ACC112 (cell line): Measurements from ENCODE around the gene JMJD4.

ENCODE experiments used
- H2AFZ ChIP-seq: fragments of 200-600 bp; sonication (generic); one replicate; pipeline ENCODE4 v1.6.0; 2017; ENCODE audit warnings: antibody characterized with exemption, low read length; ENCODE audit not compliant: unreplicated experiment
- H3K27ac ChIP-seq: fragments of 200-600 bp; sonication (generic); 2 replicates; pipeline ENCODE4 v1.5.1; 2014; ENCODE audit warnings: low read depth, mild to moderate bottlenecking, antibody characterized with exemption, low read length, moderate library complexity
- H3K27me3 ChIP-seq: fragments of 200-600 bp; sonication (generic); 2 replicates; pipeline ENCODE4 v1.6.1; 2014; ENCODE audit warnings: mild to moderate bottlenecking, antibody characterized with exemption, low read length, moderate library complexity, mixed read lengths; ENCODE audit not compliant: insufficient read depth
- H3K36me3 ChIP-seq: fragments of 200-600 bp; sonication (generic); 2 replicates; pipeline ENCODE4 v1.6.1; 2016; ENCODE audit warnings: mild to moderate bottlenecking, antibody characterized with exemption, low read length, moderate library complexity, mixed read lengths; ENCODE audit not compliant: insufficient read depth
- H3K4me1 ChIP-seq: fragments of 200-600 bp; sonication (generic); one replicate; pipeline ENCODE4 v1.6.1; 2016; ENCODE audit warnings: low read length, mixed read lengths; ENCODE audit not compliant: insufficient read depth, unreplicated experiment, control insufficient read depth
- H3K4me3 ChIP-seq: fragments of 200-600 bp; sonication (generic); 2 replicates; pipeline ENCODE4 v1.5.1; 2014; ENCODE audit warnings: mild to moderate bottlenecking, low read depth, low read length
- H3K79me2 ChIP-seq: fragments of 200-600 bp; sonication (generic); one replicate; pipeline ENCODE4 v1.6.0; 2016; ENCODE audit warnings: low read length; ENCODE audit not compliant: control insufficient read depth, unreplicated experiment, insufficient read depth

Gene JMJD4

DNA sequence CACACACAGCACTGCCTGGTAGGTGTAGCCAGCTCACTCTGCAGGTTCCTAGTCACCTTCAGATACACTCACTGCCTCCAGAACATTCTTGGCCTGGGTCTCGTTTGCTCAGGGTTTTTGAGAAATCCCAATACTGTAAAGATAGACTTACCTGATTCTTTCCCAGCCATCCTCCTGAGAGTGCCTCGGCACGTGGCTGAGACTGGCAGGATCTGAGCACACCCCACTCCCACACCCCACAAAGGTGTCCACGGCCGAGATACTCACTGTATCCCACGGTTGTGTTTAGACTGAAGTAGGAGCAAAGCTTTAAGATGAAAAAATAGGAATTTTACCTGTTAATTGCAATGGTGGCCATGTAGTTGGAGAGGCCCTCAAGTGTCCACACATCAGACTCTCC lies 33.5 kb upstream of the JMJD4 start:
- H3K4me1 ChIP-seq = no peaks in the 10 kb centered on the region
- H3K27me3 ChIP-seq = no peaks in the 10 kb centered on the region
- no peak overlapping the region for H3K4me3 ChIP-seq
- H3K27ac ChIP-seq = no peak overlapping the region
- peaks cover 5% of the 10 kb centered on the region; the same call in 1 of the 2 replicates for H3K36me3 ChIP-seq
- peaks cover 3% of the 10 kb centered on the region for H3K79me2 ChIP-seq
- no peak overlapping the region for H2AFZ ChIP-seq

DNA sequence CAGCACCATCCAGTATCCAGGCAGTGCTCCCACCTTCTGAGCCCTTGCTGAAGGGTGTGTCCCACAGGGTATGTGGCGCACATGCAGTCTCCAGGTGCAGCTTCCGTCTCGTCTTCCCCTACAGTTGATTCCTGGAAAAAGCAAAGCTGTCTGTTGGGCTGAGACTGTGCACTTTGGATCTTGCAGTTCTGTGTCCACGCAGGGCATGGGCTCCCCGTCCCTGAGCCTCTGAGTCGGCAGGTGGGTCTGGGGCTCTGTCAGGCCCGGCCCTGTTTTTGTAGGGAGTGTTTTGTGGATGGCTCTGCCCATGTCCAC lies 33.0 kb upstream of the JMJD4 start:
- H3K36me3 ChIP-seq = peaks cover 5% of the 10 kb centered on the region; the same call in 1 of the 2 replicates
- no peak overlapping the region for H3K27ac ChIP-seq
- peaks cover 5% of the 10 kb centered on the region for H3K79me2 ChIP-seq
- H2AFZ ChIP-seq = no peak overlapping the region
- H3K4me1 ChIP-seq = no peaks in the 10 kb centered on the region
- H3K4me3 ChIP-seq = no peak overlapping the region
- H3K27me3 ChIP-seq = no peaks in the 10 kb centered on the region

GRCh38 chr1:227767401-227768124 lies 32.5 kb upstream of the JMJD4 start:
- Histone ChIP-seq H3K27ac (no peak overlapping the region), H3K79me2 (peaks cover 5% of the 10 kb centered on the region), H3K4me1 (no peaks in the 10 kb centered on the region), H3K27me3 (no peaks in the 10 kb centered on the region), H3K36me3 (peaks cover 5% of the 10 kb centered on the region; the same call in 1 of the 2 replicates), H3K4me3 (no peak overlapping the region), H2AFZ (no peak overlapping the region)

DNA sequence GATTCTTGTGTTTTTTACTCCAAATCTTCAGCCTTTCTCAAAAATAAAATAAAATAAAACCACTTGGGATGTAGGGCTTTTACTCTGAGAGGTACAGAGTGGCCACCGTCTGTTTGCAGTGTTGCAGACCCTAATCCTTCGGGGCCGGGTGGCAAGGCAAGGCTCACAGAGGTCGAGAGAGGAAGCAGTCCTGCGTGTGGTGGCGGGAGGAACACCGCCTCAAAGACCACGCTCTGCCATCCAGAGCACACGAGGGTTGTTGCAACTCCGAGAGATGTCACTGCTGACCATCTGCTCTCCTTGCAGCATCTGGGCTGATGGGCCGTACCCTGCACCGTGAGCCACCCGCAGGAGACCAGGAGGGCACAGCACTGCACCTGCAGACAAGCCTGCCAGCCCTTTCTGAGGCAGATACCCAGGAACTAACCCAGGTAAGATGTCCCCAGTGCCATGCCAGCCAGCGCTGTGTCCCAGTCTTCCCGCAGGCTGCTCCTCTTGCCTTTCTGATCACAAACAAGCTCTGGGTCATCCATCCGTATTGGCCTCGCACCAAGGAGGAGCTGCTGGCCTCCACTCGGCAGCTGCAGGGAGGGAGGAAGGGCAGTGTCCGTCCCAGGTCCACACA lies 31.7 kb upstream of the JMJD4 start:
- no peaks in the 10 kb centered on the region for H3K4me1 ChIP-seq
- H3K36me3 ChIP-seq = peaks cover 5% of the 10 kb centered on the region; the same call in 1 of the 2 replicates
- peaks cover 5% of the 10 kb centered on the region for H3K79me2 ChIP-seq
- H3K27me3 ChIP-seq = no peaks in the 10 kb centered on the region
- H3K4me3 ChIP-seq = no peak overlapping the region
- no peak overlapping the region for H3K27ac ChIP-seq
- H2AFZ ChIP-seq = no peak overlapping the region

DNA sequence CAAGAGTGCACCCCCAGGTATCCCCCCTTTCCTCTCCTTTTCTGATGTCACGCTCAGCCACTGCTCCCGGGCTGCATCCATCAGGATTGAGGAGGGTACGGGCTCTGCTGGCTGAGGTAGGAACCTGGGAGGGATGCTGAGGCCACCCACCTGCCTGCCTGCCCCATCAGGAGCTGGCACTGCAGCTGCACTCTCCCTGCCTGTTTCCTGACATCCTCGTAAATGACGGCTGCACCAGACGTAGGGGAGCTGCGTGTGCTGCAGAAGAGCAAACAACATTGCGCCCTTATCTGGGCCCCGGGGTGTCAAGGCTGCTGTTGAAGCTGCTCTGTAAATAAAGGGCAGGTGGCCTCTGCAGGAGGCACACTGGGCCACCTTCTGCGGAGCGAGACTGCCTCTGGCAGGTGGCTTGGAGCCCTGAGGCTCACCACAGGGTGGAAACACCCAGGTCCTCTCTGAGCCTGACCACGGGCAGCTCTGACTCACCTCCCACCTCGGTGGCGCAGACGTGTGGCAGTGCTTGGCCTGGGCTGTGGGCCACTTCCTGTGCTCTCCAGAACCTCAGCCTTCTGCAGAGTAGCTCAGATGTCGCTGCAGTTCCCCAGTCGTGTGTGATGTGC lies 31.0 kb upstream of the JMJD4 start:
- Histone ChIP-seq H3K27ac (no peak overlapping the region), H3K4me3 (no peak overlapping the region), H2AFZ (no peak overlapping the region), H3K27me3 (no peaks in the 10 kb centered on the region), H3K4me1 (no peaks in the 10 kb centered on the region), H3K36me3 (peaks cover 5% of the 10 kb centered on the region; the same call in 1 of the 2 replicates), H3K79me2 (peaks cover 5% of the 10 kb centered on the region)

GRCh38 chr1:227765261-227766014 lies 30.3 kb upstream of the JMJD4 start:
- Histone ChIP-seq H3K27ac (no peak overlapping the region), H3K27me3 (no peaks in the 10 kb centered on the region), H2AFZ (no peak overlapping the region), H3K79me2 (peaks cover 5% of the 10 kb centered on the region), H3K4me3 (no peak overlapping the region), H3K36me3 (peaks cover 5% of the 10 kb centered on the region; the same call in 1 of the 2 replicates), H3K4me1 (peaks cover under 1% of the 10 kb centered on the region)

GRCh38 chr1:227764019-227764391 lies 28.9 kb upstream of the JMJD4 start:
- peaks cover 15% of the 10 kb centered on the region for H3K4me1 ChIP-seq
- no peak overlapping the region for H3K4me3 ChIP-seq
- no peaks in the 10 kb centered on the region for H3K27me3 ChIP-seq
- H3K36me3 ChIP-seq = peaks cover 5% of the 10 kb centered on the region; the same call in 1 of the 2 replicates
- H3K79me2 ChIP-seq = peaks cover 5% of the 10 kb centered on the region
- H3K27ac ChIP-seq = no peak overlapping the region
- H2AFZ ChIP-seq = no peak overlapping the region

- Histone ChIP-seq H3K27ac (no peak overlapping the region), H3K4me3 (no peak overlapping the region), H3K27me3 (no peaks in the 10 kb centered on the region), H3K36me3 (peaks cover 5% of the 10 kb centered on the region; the same call in 1 of the 2 replicates), H3K4me1 (peaks cover 18% of the 10 kb centered on the region), H3K79me2 (peaks cover 5% of the 10 kb centered on the region), H2AFZ (no peak overlapping the region)
Observed at GRCh38 chr1:227763246-227764018, 28.3 kb upstream of the JMJD4 start.

DNA sequence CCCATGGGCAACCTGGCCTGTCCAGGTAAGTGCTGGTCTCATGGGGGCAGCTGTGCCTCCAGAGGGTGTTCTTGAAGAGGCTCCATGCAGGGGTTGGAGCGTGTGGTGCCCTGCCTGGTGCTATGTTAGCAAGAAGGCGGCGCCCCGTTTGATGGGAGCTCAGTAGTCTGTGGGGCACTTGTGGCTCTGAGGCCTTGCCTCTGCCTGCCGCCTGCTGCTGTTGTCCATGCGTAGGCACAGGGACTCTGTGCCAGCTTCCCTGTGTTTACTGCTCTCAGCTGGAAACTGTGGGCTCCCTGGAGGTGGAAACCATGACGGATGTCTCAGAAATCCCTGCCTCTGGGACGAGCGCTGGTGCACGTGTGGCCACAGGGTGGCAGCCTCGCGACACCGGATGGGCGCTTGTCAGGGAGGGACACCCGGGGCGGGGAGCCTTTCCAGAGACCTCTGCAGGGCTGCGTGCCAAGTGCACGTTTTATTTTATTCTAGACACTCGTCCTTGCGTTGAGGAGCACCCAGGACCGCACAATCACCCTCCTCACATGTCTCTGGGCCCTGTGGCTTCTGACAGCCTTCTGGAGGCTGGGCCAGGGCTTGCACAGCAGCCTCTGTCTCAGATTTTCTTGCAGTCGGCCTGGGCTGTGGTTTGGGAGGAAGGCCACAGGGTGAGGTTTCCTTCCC lies 27.3 kb upstream of the JMJD4 start:
- no peaks in the 10 kb centered on the region for H3K27me3 ChIP-seq
- H3K4me3 ChIP-seq = no peak overlapping the region
- peaks cover 5% of the 10 kb centered on the region for H3K79me2 ChIP-seq
- H3K36me3 ChIP-seq = peaks cover 5% of the 10 kb centered on the region; the same call in 1 of the 2 replicates
- no peak overlapping the region for H3K27ac ChIP-seq
- H2AFZ ChIP-seq = no peak overlapping the region
- peaks cover 18% of the 10 kb centered on the region for H3K4me1 ChIP-seq
